HepG2 (cell line): ENCODE data around the gene TP53I3. TPM values are rescaled to one million over a fixed set of nuclear protein-coding genes. Genes with fewer than 3 reads are reported as not detected.

Experiments
- ATAC-seq: fragments of 200-7000 bp; cut with Tn5 transposase; 3 replicates; pipeline ENCODE4 v1.9.1; 2020; ENCODE audit warnings: mild to moderate bottlenecking, moderate library complexity
- BruUV-seq: library from RNA; stranded (reverse); fragments of 400-500 nt; replicated peaks from 2 replicates; lab custom pipeline; 2021; lab: Mats Ljungman, UMichigan
- CTCF ChIA-PET: fragments of 300-600 bp; formaldehyde crosslinking; extraction: SDS; loops from one replicate; lab custom pipeline; 2021; ENCODE audit warnings: low total read pairs, inconsistent platforms, low intra/inter-chr PET ratio; lab: Yijun Ruan, JAX
- POLR2A ChIA-PET: fragments of 350-600 bp; sonication (Branson Sonifier 250); formaldehyde crosslinking; loops from one replicate; lab custom pipeline; 2020; ENCODE audit warnings: antibody characterized with exemption, inconsistent platforms; lab: Yijun Ruan, JAX
- DNase-seq: peaks from one replicate; pipeline ENCODE4 v3.0.0-alpha.2; 2015; ENCODE audit warnings: low spot score
- FAIRE-seq: peaks from 3 replicates; lab custom pipeline; 2011; peaks lifted over from hg19 to GRCh38; lab: Jason Lieb, UNC
- H2AFZ ChIP-seq: one replicate; pipeline ENCODE4 v1.6.1; 2011; ENCODE audit warnings: low read length, inconsistent platforms
- H3K27ac ChIP-seq: fragments of 300-600 bp; 3 replicates; pipeline ENCODE4 v1.8.0; 2011; ENCODE audit warnings: mixed run types, mild to moderate bottlenecking, mixed read lengths, low read length, inconsistent platforms; ENCODE audit not compliant: insufficient read depth; ENCODE audit errors: extremely low read length
- H3K27me3 ChIP-seq, 2 experiments: fragments of 200-600 bp in 1 of 2; 2 replicates in 1 of 2; 3 replicates in 1 of 2; pipeline versions ENCODE4 v1.6.0 to v1.8.0; 2011; ENCODE audit warnings: low read length in 2 of 2, mild to moderate bottlenecking in 2 of 2, moderate library complexity in 2 of 2, inconsistent platforms in 1 of 2; ENCODE audit not compliant: insufficient read depth in 2 of 2, control insufficient read depth in 1 of 2
- H3K36me3 ChIP-seq, 2 experiments: fragments of 200-600 bp in 1 of 2; replicated peaks in 1 of 2; 2 replicates in 1 of 2; 3 replicates in 1 of 2; pipeline versions ENCODE4 v1.5.1 to v1.8.0; 2011; ENCODE audit warnings: low read length in 2 of 2, inconsistent platforms in 1 of 2; ENCODE audit not compliant: insufficient read depth in 2 of 2, control insufficient read depth in 1 of 2
- H3K4me1 ChIP-seq: 2 replicates; pipeline ENCODE4 v1.5.1; 2012; ENCODE audit warnings: low read length, inconsistent platforms; ENCODE audit not compliant: insufficient read depth
- H3K4me2 ChIP-seq: 2 replicates; pipeline ENCODE4 v1.6.0; 2011; ENCODE audit warnings: low read depth, low read length, inconsistent platforms
- H3K4me3 ChIP-seq, 3 experiments: fragments of 200-600 bp in 1 of 3; sonication (generic), shearing (Covaris generic) in 1 of 3; replicated peaks in 1 of 3; 2 replicates each; pipeline ENCODE4 v1.5.1; 2011 to 2016; ENCODE audit warnings: low read length in 3 of 3, inconsistent platforms in 2 of 3, low read depth in 2 of 3, mild to moderate bottlenecking in 2 of 3, control low read depth in 1 of 3, mixed read lengths in 1 of 3; ENCODE audit not compliant: insufficient read depth in 1 of 3
- H3K79me2 ChIP-seq: one replicate; pipeline ENCODE4 v1.6.1; 2011; ENCODE audit warnings: low read length, inconsistent platforms; ENCODE audit not compliant: insufficient read depth
- H3K9ac ChIP-seq: 2 replicates; pipeline ENCODE4 v1.6.0; 2011; ENCODE audit warnings: mild to moderate bottlenecking, low read depth, low read length, inconsistent platforms; ENCODE audit not compliant: insufficient read depth
- H3K9me3 ChIP-seq: 2 replicates; pipeline ENCODE4 v1.5.1; 2012; ENCODE audit warnings: mild to moderate bottlenecking, low read length
- H4K20me1 ChIP-seq: 2 replicates; pipeline ENCODE4 v1.6.0; 2011; ENCODE audit warnings: inconsistent platforms, mild to moderate bottlenecking, low read length, moderate library complexity; ENCODE audit not compliant: insufficient read depth
- ARID2 ChIP-seq: sonication (generic); formaldehyde crosslinking; IDR thresholded peaks from 2 replicates; pipeline ENCODE4 v1.8.1; 2022; ENCODE audit warnings: mild to moderate bottlenecking, missing genetic modification reagents, borderline replicate concordance
- CBX5 ChIP-seq: sonication (generic); formaldehyde crosslinking; IDR thresholded peaks from 2 replicates; pipeline ENCODE4 v1.4.0; 2020; ENCODE audit warnings: missing genetic modification reagents, borderline replicate concordance
- DMAP1 ChIP-seq: IDR thresholded peaks from 2 replicates; pipeline ENCODE4 v1.6.1; 2016
- DMTF1 ChIP-seq: sonication (generic); formaldehyde crosslinking; IDR thresholded peaks from 2 replicates; pipeline ENCODE4 v1.4.0; 2020; ENCODE audit warnings: mild to moderate bottlenecking, missing genetic modification reagents
- GFI1 ChIP-seq: sonication (generic); formaldehyde crosslinking; IDR thresholded peaks from 2 replicates; pipeline ENCODE4 v1.5.0; 2020; ENCODE audit warnings: missing genetic modification reagents, mild to moderate bottlenecking, borderline replicate concordance
- HIC2 ChIP-seq: sonication (generic); formaldehyde crosslinking; IDR thresholded peaks from 2 replicates; pipeline ENCODE4 v1.9.0; 2022; ENCODE audit warnings: low read depth, missing genetic modification reagents
- KDM3A ChIP-seq: IDR thresholded peaks from 2 replicates; pipeline ENCODE4 v1.6.1; 2018; ENCODE audit warnings: low read depth, missing compliant biosample characterization
- KDM5B ChIP-seq: sonication (generic); formaldehyde crosslinking; IDR thresholded peaks from 2 replicates; pipeline ENCODE4 v1.4.0; 2020; ENCODE audit warnings: missing genetic modification reagents, mild to moderate bottlenecking, borderline replicate concordance
- KMT2B ChIP-seq: IDR thresholded peaks from 2 replicates; pipeline ENCODE4 v1.6.1; 2016; ENCODE audit warnings: missing genetic modification reagents, missing compliant biosample characterization
- MTA3 ChIP-seq: sonication (generic); formaldehyde crosslinking; IDR thresholded peaks from 2 replicates; pipeline ENCODE4 v1.4.0; 2020; ENCODE audit warnings: missing genetic modification reagents
- RBM22 ChIP-seq: fragments of 200-400 bp; formaldehyde crosslinking; optimal IDR thresholded peaks from 2 replicates; pipeline ENCODE3; 2017; ENCODE audit warnings: mild to moderate bottlenecking, low read length, moderate library complexity
- RFXAP ChIP-seq: sonication (generic); formaldehyde crosslinking; IDR thresholded peaks from 2 replicates; pipeline ENCODE4 v1.4.0; 2020; ENCODE audit warnings: missing genetic modification reagents, borderline replicate concordance
- SNAI1 ChIP-seq: sonication (generic); formaldehyde crosslinking; IDR thresholded peaks from 2 replicates; pipeline ENCODE4 v1.5.0; 2020; ENCODE audit warnings: mild to moderate bottlenecking, missing genetic modification reagents, borderline replicate concordance
- ZFP1 ChIP-seq: IDR thresholded peaks from 2 replicates; pipeline ENCODE4 v1.6.1; 2016
- ZFP41 ChIP-seq: sonication (generic); formaldehyde crosslinking; IDR thresholded peaks from 2 replicates; pipeline ENCODE4 v1.4.0; 2020; ENCODE audit warnings: mild to moderate bottlenecking, missing genetic modification reagents, borderline replicate concordance
- ZNF317 ChIP-seq: sonication (generic); formaldehyde crosslinking; IDR thresholded peaks from 2 replicates; pipeline ENCODE4 v1.5.0; 2020; ENCODE audit warnings: mild to moderate bottlenecking, missing genetic modification reagents
- ZNF44 ChIP-seq: sonication (generic); formaldehyde crosslinking; IDR thresholded peaks from 2 replicates; pipeline ENCODE4 v1.5.1; 2020; ENCODE audit warnings: mild to moderate bottlenecking, missing genetic modification reagents
- ZNF510 ChIP-seq: sonication (generic); formaldehyde crosslinking; IDR thresholded peaks from 2 replicates; pipeline ENCODE4 v1.4.0; 2020; ENCODE audit warnings: low read depth, mild to moderate bottlenecking, missing genetic modification reagents
- ZNF790 ChIP-seq: sonication (generic); formaldehyde crosslinking; IDR thresholded peaks from 2 replicates; pipeline ENCODE4 v1.8.0; 2022; ENCODE audit warnings: missing genetic modification reagents, mild to moderate bottlenecking, borderline replicate concordance
- ZNF83 ChIP-seq: sonication (generic); formaldehyde crosslinking; IDR thresholded peaks from 2 replicates; pipeline ENCODE4 v1.4.0; 2020; ENCODE audit warnings: missing genetic modification reagents, mild to moderate bottlenecking, borderline replicate concordance
- WGBS: methylation state at CpG from one replicate; pipeline ENCODE4 v1.1.6; 2017; ENCODE audit warnings: low lambda C conversion rate; 5-methylcytosine and 5-hydroxymethylcytosine counted together
- in situ Hi-C: cut with HindIII; loops from 2 replicates; pipeline ENCODE4 v1.10.0; 2017; ENCODE audit warnings: low pct_unique_long_range_greater_than_20kb; ENCODE audit not compliant: extremely low pct_ligation_motif_present
- intact Hi-C: fragments of 100-400 bp; cut with micrococcal nuclease; formaldehyde crosslinking; loops from one replicate; pipeline ENCODE4 v1.10.0; 2022; ENCODE audit not compliant: unreplicated experiment
- polyA plus RNA-seq, 8 experiments: library from polyadenylated mRNA; depleted of rRNA in 3 of 8; stranded (reverse) in 7 of 8; unstranded in 1 of 8; fragments of >200 nt; fragmentation: Illumina TruSeq in 4 of 8; extraction: Trizol in 4 of 8; gene quantifications; 2 replicates each; pipeline versions ENCODE4 v1.2.1 to v1.2.3, GENCODE V29; 2011 to 2016; ENCODE audit warnings: low read depth in 4 of 8, missing spikeins in 1 of 8, mixed read lengths in 1 of 8; ENCODE audit not compliant: insufficient read depth in 1 of 8
- total RNA-seq, 5 experiments: library from RNA; depleted of rRNA; stranded (reverse); fragments of >200 nt; fragmentation: Illumina TruSeq; extraction: Trizol; gene quantifications; 2 replicates each; pipeline ENCODE4 v1.2.3, GENCODE V29; 2016; ENCODE audit warnings: low read depth in 1 of 5

TP53I3 gene
- total and polyA plus RNA-seq, 2 of the 13 experiments (the other 11 are each of a cell fraction or from before 2014, with no cell fraction given), result 25.0 to 44.1 TPM

- DNase-seq (no peak), FAIRE-seq (no peak), ATAC-seq (peak; percentile 54)
- H3K4me1 ChIP-seq, result peaks cover 16% of the 10 kb centered on the region
- no peaks in the 10 kb centered on the region for H4K20me1 ChIP-seq
- no peak overlapping the region for H3K9ac ChIP-seq
- no peak overlapping the region for H3K4me2 ChIP-seq
- no TSS peak for BruUV-seq
- no peak overlapping the region for H3K27ac ChIP-seq
- H3K36me3 ChIP-seq, result no peaks in the 10 kb centered on the region
- H3K27me3 ChIP-seq, result peaks cover 0 to 8% of the 10 kb centered on the region in 2 experiments; a peak in 1 of 5 replicates
- H3K79me2 ChIP-seq, result no peaks in the 10 kb centered on the region
- ChIA-PET CTCF (no interaction called here), POLR2A (no interaction called here)
- 44% methylated on average over 3 of the region's 8 CpGs for WGBS
- no peak overlapping the region for H2AFZ ChIP-seq
- TF ChIP-seq ZNF790 (CRISPR knock-in tag) (no peak), KDM5B (CRISPR knock-in tag) (no peak), ZFP1 (no peak), RBM22 (no peak), SNAI1 (no peak), KDM3A (CRISPR knock-in tag) (no peak), ARID2 (CRISPR knock-in tag) (no peak), MTA3 (CRISPR knock-in tag) (no peak), ZNF83 (CRISPR knock-in tag) (no peak), GFI1 (CRISPR knock-in tag) (no peak), ZNF317 (CRISPR knock-in tag) (no peak), RFXAP (no peak), KMT2B (CRISPR knock-in tag) (no peak), HIC2 (CRISPR knock-in tag) (no peak), ZNF44 (CRISPR knock-in tag) (no peak), CBX5 (CRISPR knock-in tag) (no peak), DMTF1 (CRISPR knock-in tag) (no peak), ZFP41 (no peak), DMAP1 (no peak), ZNF510 (CRISPR knock-in tag) (no peak)
- in situ Hi-C loops, result no loop called here
- H3K4me3 ChIP-seq, result no peak overlapping the region
- peaks cover 9% of the 10 kb centered on the region; the same call in 1 of the 2 replicates for H3K9me3 ChIP-seq
- intact Hi-C loops, result no loop called here
Measured at GRCh38 chr2:24104110-24104650, 19.5 kb upstream of the TP53I3 start.
